Stimulated activated naive CD4-positive, alpha-beta T cell treated with Interleukin-2 at 50 U/mL for 16 hours (primary cell): ENCODE data around the gene UNC5CL.

Source experiments
- DNase-seq: peaks from one replicate; lab custom pipeline; 2025; lab: John Stamatoyannopoulos, UW

Gene UNC5CL

GRCh38 chr6:41039060-41039998, at the start of gene UNC5CL:
TSS of gene UNC5CL (minus strand) at chr6:41039221. CDS start at chr6:41035074, 4,147 bp downstream.
- DNase-seq = peak; percentile 30

GRCh38 chr6:41088451-41088850, 49.4 kb upstream of the UNC5CL start:
- no peak for DNase-seq

- DNase-seq = no peak
Observed at GRCh38 chr6:41085182-41085581, 46.2 kb upstream of the UNC5CL start.

- no peak for DNase-seq
Observed at GRCh38 chr6:41083072-41083471, 44.1 kb upstream of the UNC5CL start.

- DNase-seq = no peak
Observed at GRCh38 chr6:41080621-41081020, 41.6 kb upstream of the UNC5CL start.

- no peak for DNase-seq
Observed at GRCh38 chr6:41079080-41079479, 40.1 kb upstream of the UNC5CL start.

- no peak for DNase-seq
Observed at GRCh38 chr6:41078101-41078500, 39.1 kb upstream of the UNC5CL start.

- DNase-seq = no peak
Observed at GRCh38 chr6:41077536-41077935, 38.5 kb upstream of the UNC5CL start.

GRCh38 chr6:41075651-41076626, 36.9 kb upstream of the UNC5CL start:
- no peak for DNase-seq

- DNase-seq = no peak
Observed at GRCh38 chr6:41074692-41075436, 35.8 kb upstream of the UNC5CL start.

- no peak for DNase-seq
Observed at GRCh38 chr6:41073968-41074691, 35.1 kb upstream of the UNC5CL start.

GRCh38 chr6:41073203-41073967, 34.4 kb upstream of the UNC5CL start:
- peak; percentile 77 for DNase-seq

GRCh38 chr6:41072836-41073202, 33.8 kb upstream of the UNC5CL start, which contains the start of gene NFYA:
TSS of gene NFYA (plus strand) at chr6:41072974. CDS start at chr6:41079090, 6,116 bp downstream.
- DNase-seq = peak; percentile 100

- peak; percentile 100 for DNase-seq
Observed at GRCh38 chr6:41071923-41072835, 33.2 kb upstream of the UNC5CL start, which contains the start of gene OARD1. TSS of gene OARD1 (minus strand) at chr6:41072356. CDS start at chr6:41071634, 722 bp downstream.

- no peak for DNase-seq
Observed at GRCh38 chr6:41071501-41071922, 32.5 kb upstream of the UNC5CL start.

- DNase-seq = peak; percentile 54
Observed at GRCh38 chr6:41066867-41067304, 27.9 kb upstream of the UNC5CL start.

GRCh38 chr6:41065550-41066026, 26.6 kb upstream of the UNC5CL start:
- no peak for DNase-seq

GRCh38 chr6:41064841-41065240, 25.8 kb upstream of the UNC5CL start:
- DNase-seq = no peak

GRCh38 chr6:41063884-41064285, 24.9 kb upstream of the UNC5CL start:
- no peak for DNase-seq
